ENCODE results near the gene GRN.

GRN gene

GRCh38 chr17:44344939-44345453, at the start of gene GRN:
GRN (plus strand) TSS chr17:44345302; CDS start chr17:44349165, 3,863 bp downstream.
- DNase-seq: peak; percentile 95 to 99 (median 95)

GRCh38 chr17:44297975-44298374, 47.1 kb upstream of the GRN start:
- no peak for DNase-seq

GRCh38 chr17:44304651-44305050, 40.5 kb upstream of the GRN start:
- DNase-seq: peak in 2 of 3 experiments; percentile 25 to 73

GRCh38 chr17:44307387-44308186, 37.5 kb upstream of the GRN start:
- peak; percentile 75 to 87 (median 81) for DNase-seq

- DNase-seq: peak; percentile 86 to 94 (median 89)
Measured at GRCh38 chr17:44308320-44308818, 36.7 kb upstream of the GRN start, which contains the start of gene RUNDC3A. RUNDC3A (plus strand) TSS chr17:44308601; CDS start chr17:44308833, 232 bp downstream.

GRCh38 chr17:44308865-44309264, 36.2 kb upstream of the GRN start:
- DNase-seq: peak; percentile 25 to 73 (median 70)

GRCh38 chr17:44309472-44309871, 35.6 kb upstream of the GRN start:
- DNase-seq: no peak

- DNase-seq: no peak
Measured at GRCh38 chr17:44310188-44310587, 34.9 kb upstream of the GRN start.

GRCh38 chr17:44310609-44311376, 34.3 kb upstream of the GRN start:
- DNase-seq: no peak

GRCh38 chr17:44311562-44312181, 33.4 kb upstream of the GRN start:
- DNase-seq: no peak

- no peak for DNase-seq
Measured at GRCh38 chr17:44312396-44313104, 32.6 kb upstream of the GRN start.

GRCh38 chr17:44314031-44314430, 31.1 kb upstream of the GRN start:
- DNase-seq: no peak

- no peak for DNase-seq
Measured at GRCh38 chr17:44314524-44314868, 30.6 kb upstream of the GRN start.

- DNase-seq: peak in 2 of 3 experiments; percentile 18 to 73
Measured at GRCh38 chr17:44314869-44315661, 30.0 kb upstream of the GRN start.

- DNase-seq: no peak
Measured at GRCh38 chr17:44315760-44316731, 29.1 kb upstream of the GRN start.

GRCh38 chr17:44317545-44317944, 27.6 kb upstream of the GRN start:
- no peak for DNase-seq

- no peak for DNase-seq
Measured at GRCh38 chr17:44318077-44318892, 26.8 kb upstream of the GRN start.

GRCh38 chr17:44320066-44320465, 25.0 kb upstream of the GRN start:
- no peak for DNase-seq
